Left lung (tissue), 10 donors: ENCODE data around the gene KCNH4. TPM values are rescaled to one million over a fixed set of nuclear protein-coding genes. Genes with fewer than 3 reads are reported as not detected.

Source experiments
- ATAC-seq: fragments of 200-7000 bp; cut with Tn5 transposase; one replicate; pipeline ENCODE4 v1.9.1; 2020; ENCODE audit warnings: moderate library complexity
- DNase-seq, 4 donors: peaks; one replicate each; pipeline ENCODE4 v3.0.0-alpha.2; 2013 to 2020
- H3K27ac ChIP-seq, 2 donors: fragments of 200-600 bp; sonication (generic) in 1 of 2; one replicate each; pipeline versions ENCODE4 v1.5.0 to v1.8.0; 2020 to 2021
- H3K27me3 ChIP-seq, 2 donors: fragments of 200-600 bp; sonication (generic) in 1 of 2; one replicate each; pipeline versions ENCODE4 v1.5.0 to v1.8.0; 2020 to 2021
- H3K36me3 ChIP-seq, 2 donors: fragments of 200-600 bp; sonication (generic) in 1 of 2; one replicate each; pipeline versions ENCODE4 v1.5.0 to v1.8.0; 2020 to 2021
- H3K4me1 ChIP-seq, 2 donors: fragments of 200-600 bp; one replicate each; pipeline ENCODE4 v1.8.0; 2021
- H3K4me3 ChIP-seq, 2 donors: fragments of 200-600 bp; sonication (generic) in 1 of 2; one replicate each; pipeline versions ENCODE4 v1.5.0 to v1.8.0; 2020 to 2021; ENCODE audit warnings: mild to moderate bottlenecking in 1 of 2
- H3K9me3 ChIP-seq, 2 donors: fragments of 200-600 bp; sonication (generic) in 1 of 2; one replicate each; pipeline versions ENCODE4 v1.5.0 to v1.8.0; 2020 to 2021
- CTCF ChIP-seq, 2 donors: fragments of 200-600 bp; sonication (generic) in 1 of 2; IDR thresholded peaks; one replicate each; pipeline versions ENCODE4 v1.5.0 to v1.8.0; 2021; ENCODE audit warnings: antibody characterized with exemption in 2 of 2
- intact Hi-C, 2 donors: fragments of 100-400 bp; cut with DNase I; formaldehyde crosslinking; loops; one replicate each; pipeline versions ENCODE4 v1.11.2 to v1.14.2; 2022
- polyA plus RNA-seq, 6 donors: library from polyadenylated mRNA; unstranded; fragments of 120-200 nt; gene quantifications; one replicate each; pipeline ENCODE4 v1.2.1, GENCODE V29; 2013; ENCODE audit not compliant: insufficient read length in 6 of 6
- total RNA-seq, 2 donors: library from RNA; stranded (reverse); fragmentation: NEBNext Ultra II Directional; extraction: Animal tissue kit (Norgen Biotek cat#: 25700); gene quantifications; one replicate each; pipeline ENCODE4 v1.2.1, GENCODE V29; 2021
- donor health status: DM: no; HTN: yes; CAD: no.
- donor health status: DM: no; HTN: no; CAD: no.

KCNH4 gene
- total and polyA plus RNA-seq, 8 donors: 0.03 to 0.16 (median 0.04) TPM; not detected in 2

- Histone ChIP-seq H3K4me3 (no peak overlapping the region), H3K4me1 (peaks cover 0 to 10% of the 10 kb centered on the region in 2 donors), H3K27me3 (no peaks in the 10 kb centered on the region), H3K9me3 (no peaks in the 10 kb centered on the region), H3K36me3 (peaks cover 0 to 63% of the 10 kb centered on the region in 2 donors), H3K27ac (no peak overlapping the region)
- TF ChIP-seq CTCF (IDR thresholded peaks at IDR 0.05): no peak
- peak; percentile 26 for ATAC-seq
- intact Hi-C loops: no loop called here
- DNase-seq: peak in 1 of 4 donors; percentile 20
Observed at GRCh38 chr17:42200706-42201457, 19.9 kb upstream of the KCNH4 start.

GRCh38 chr17:42199416-42200011, 18.6 kb upstream of the KCNH4 start:
- Histone ChIP-seq H3K4me3 (no peak overlapping the region), H3K27me3 (no peaks in the 10 kb centered on the region), H3K9me3 (no peaks in the 10 kb centered on the region), H3K36me3 (peaks cover 0 to 49% of the 10 kb centered on the region in 2 donors), H3K27ac (peak overlapping the region in 1 of 2 donors; percentile 50), H3K4me1 (peaks cover 0 to 14% of the 10 kb centered on the region in 2 donors)
- intact Hi-C loops: no loop called here
- ATAC-seq (no peak), DNase-seq (no peak)
- TF ChIP-seq CTCF (IDR thresholded peaks at IDR 0.05): no peak

- peak; percentile 44 for ATAC-seq
- intact Hi-C loops: no loop called here
Observed at GRCh38 chr17:42198897-42199296, 18.0 kb upstream of the KCNH4 start.

GRCh38 chr17:42197564-42198156, 16.7 kb upstream of the KCNH4 start:
- H3K4me1 ChIP-seq: peaks cover 9 to 30% of the 10 kb centered on the region in 2 donors
- H3K9me3 ChIP-seq: no peaks in the 10 kb centered on the region
- no peaks in the 10 kb centered on the region for H3K27me3 ChIP-seq
- ATAC-seq: no peak
- DNase-seq: no peak
- no peak overlapping the region for H3K4me3 ChIP-seq
- peaks cover 0 to 33% of the 10 kb centered on the region in 2 donors for H3K36me3 ChIP-seq
- H3K27ac ChIP-seq: no peak overlapping the region
- intact Hi-C loops: no loop called here
- TF ChIP-seq CTCF (IDR thresholded peaks at IDR 0.05): no peak

More at GRCh38 chr17:42198897-42199296, 18.0 kb upstream of the KCNH4 start:
- peaks cover 0 to 43% of the 10 kb centered on the region in 2 donors for H3K36me3 ChIP-seq
- H3K9me3 ChIP-seq: no peaks in the 10 kb centered on the region
- H3K4me3 ChIP-seq: no peak overlapping the region
- H3K4me1 ChIP-seq: peaks cover 0 to 18% of the 10 kb centered on the region in 2 donors
- peak overlapping the region in 1 of 2 donors; percentile 50 for H3K27ac ChIP-seq
- peak in 1 of 4 donors; percentile 59 for DNase-seq
- TF ChIP-seq CTCF (IDR thresholded peaks at IDR 0.05): no peak
- H3K27me3 ChIP-seq: no peaks in the 10 kb centered on the region
